Limb (tissue), 2 donors: ENCODE measurements around the gene OSBPL2.

ENCODE experiments used
- DNase-seq, 2 donors: peaks; one replicate each; pipeline ENCODE4 v3.0.0-alpha.2; 2016; ENCODE audit errors: extremely low spot score in 2 of 2

OSBPL2 gene

DNA sequence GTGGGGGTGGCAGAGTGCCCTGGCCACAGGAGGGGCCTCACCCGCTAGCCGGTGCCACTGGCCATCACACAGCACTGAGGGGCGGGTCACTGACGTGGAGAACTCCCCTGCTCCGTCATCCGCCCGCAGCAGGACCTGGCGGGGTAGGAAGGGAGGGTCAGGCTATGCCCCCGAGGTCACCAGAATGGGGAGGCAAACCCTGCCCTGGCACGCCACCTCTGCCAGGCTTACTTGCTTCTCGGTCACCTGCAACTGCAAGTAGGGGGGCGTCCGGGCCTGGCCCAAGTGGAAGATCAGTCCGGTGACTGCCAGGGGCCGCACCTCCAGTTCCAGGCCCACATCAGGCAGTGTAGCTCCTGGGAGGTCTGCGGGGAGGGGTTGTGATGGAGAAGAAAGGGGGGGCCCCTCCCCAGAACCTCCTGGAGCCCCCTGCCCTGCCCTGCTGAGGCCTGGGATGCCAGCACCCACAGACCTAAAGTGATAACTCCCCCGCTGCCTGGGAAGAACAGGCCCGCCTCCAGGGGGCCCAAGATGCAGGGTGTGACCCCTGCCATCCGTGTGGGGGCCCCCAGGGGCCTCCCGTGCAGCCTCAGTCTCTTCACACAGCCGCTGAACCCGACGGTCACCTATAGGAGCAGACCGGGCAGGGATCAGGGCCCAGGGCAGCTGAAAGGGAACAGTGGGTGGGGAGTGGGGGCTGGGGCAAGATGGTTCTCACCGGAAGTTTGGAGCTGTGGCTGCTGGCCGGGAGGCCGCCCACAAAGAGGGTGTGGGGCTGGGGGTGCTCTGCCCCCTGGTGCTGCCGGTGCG is 71.8 kb downstream of the OSBPL2 start:
- no peak for DNase-seq

DNA sequence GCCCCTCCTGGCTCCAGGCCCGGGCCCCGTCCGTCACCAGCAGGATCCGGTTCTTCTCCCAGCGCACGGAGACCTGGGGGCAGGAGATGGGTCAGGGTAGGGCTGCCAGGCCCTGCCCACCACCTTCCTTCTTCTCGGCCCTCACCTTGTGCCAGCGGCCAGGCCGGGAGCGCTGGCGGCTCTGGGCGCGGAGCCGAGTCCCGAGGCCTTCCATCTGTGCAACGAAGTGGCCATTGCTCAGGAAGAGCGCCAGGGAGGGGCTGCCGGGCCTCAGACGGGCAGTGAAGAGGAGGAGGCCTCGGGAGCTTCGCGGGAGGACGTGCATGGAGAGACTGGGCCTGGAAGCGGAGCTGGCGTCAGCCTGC is 72.4 kb downstream of the OSBPL2 start:
- DNase-seq = no peak

DNA sequence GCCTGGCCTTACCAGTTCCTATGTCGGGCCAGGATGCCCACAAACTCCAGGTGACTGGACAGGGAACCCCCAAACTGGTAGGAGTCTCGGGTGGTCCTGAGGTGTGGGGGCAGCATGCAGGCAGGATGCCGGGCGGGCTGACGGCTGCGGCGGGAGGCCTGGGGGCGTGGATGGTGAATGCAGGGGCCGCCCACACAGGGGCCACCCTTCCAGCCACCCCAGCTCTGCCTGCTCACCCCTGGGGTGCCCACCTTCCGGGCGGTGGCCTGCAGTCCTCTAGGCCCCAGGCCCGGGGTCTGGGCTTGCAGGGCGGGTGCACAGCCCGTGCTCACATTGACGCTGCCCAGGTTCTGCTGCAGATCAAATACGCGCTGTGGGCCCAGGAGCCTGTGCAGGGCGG is 72.8 kb downstream of the OSBPL2 start:
- DNase-seq = no peak

DNA sequence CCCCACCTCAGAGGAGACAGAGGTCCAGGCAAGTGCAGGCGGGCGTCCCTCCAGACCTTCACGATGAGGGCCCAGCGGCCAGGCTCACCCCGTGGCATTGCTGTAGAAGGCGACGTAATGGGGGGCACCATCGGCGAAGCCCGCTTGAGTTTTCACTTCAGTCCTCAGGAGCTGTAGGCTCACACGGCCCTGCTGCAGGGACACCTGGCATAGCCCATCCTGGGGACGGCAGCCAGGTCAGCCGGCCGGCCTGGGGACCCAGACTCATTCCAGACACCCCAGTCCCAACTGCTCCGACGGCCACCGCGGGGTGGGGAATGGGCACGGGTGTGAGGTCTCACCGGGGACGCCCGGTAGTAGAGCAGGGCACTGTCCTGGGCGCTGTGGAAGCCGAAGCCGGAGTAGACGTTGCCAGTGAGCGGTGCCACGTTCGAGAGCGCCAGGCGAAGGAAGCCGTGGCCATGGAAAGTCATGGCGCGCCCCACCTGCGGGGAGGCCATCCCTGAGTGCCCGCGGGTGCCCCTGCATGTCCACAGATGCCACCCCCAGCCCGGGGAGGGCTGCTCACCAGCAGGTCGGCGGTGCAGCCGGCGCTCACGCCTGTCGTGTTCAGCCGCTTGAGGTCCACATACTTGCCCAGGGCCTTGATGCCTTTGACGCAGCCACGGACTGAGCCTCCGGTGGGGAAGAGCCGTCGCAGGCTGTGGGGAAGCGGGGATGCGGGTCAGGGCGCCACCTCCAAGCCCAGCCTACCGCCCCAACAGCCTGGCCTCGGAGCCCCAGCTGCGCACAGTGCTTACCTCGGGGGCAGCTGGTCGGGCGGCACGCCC is 73.7 kb downstream of the OSBPL2 start:
- DNase-seq = no peak

DNA sequence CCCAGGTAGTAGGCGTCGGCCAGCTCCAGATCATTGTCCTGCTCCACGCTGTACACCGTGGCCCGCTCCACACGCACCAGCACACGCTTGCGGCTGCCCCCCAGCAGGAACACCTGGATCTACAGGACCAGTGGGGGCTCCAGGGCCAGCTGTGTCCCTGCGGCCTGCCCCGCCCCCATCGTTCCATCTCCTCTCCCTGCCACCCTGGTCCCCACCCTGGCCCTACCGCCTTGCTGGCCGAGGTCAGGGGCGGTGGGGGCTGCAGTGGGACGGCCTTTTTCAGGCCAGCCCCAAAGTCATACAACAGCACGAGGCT is 74.3 kb downstream of the OSBPL2 start:
- DNase-seq = no peak

DNA sequence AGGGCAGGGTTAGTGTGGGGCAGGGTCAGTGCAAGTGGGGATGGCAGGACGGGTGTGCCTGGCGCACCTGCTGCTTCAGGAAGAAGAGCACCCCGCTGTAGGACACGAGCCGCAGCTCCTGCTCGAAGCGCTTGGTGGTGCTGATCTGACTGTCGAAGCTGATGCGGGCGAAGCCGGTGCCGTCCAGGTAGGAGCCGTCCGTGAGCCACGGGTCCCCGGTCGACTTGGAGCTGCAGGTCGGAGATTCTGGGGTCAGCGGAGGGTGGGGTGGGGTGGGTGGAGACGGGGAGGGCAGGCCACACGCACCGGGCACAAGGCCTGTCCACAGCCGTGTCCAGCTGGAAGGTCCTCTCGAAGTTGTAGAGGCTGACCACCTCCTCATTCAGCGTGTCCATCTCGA is 74.7 kb downstream of the OSBPL2 start:
- DNase-seq = no peak

DNA sequence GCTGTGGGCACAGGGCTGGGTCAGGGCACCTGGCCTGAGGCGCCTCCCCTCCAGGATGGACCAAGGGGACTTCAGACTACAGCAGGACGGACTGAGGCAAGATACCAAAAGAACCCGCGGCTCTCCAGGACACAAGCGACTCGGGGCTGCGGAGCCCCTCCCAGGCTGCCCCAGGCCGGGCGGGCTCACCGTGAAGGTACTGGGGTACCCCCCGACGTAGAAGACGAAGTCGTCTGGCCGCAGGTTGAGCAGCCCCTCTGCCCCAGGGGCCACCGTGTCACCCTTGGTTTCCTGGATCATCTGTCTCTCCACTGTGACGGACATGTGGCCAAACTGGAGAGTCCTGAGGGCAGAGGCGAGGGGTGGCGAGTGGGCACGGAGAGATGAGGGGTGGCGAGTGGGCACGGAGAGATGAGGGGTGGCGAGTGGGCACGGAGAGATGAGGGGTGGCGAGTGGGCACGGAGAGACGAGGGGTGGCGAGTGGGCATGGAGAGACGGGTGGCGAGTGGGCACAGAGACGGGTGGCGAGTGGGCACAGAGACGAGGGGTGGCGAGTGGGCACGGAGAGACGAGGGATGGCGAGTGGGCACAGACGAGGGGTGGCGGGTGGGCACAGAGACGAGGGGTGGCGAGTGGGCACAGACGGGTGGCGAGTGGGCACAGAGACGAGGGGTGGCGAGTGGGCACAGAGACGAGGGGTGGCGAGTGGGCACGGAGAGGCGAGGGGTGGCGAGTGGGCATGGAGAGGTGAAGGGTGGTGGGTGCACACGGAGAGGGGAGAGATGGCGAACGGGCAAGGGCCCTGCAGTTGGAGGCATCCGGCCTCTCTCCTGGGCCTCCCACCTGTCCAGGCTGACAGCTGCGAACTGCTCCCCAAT is 75.4 kb downstream of the OSBPL2 start:
- no peak for DNase-seq

DNA sequence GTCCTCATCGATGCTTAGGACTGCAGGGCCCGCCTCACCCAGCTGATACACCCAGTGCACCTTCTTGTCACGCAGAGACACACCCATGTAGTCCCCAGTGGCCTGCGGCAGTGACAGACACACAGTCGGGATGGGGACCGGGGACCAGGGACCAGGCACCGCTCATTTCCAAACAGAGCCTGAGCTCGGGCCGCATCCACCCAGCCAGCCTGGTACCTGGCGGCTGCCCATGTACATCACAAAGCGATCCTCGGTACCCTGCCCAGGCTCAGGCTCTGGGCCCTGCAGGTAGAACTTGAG is 76.0 kb downstream of the OSBPL2 start:
- no peak for DNase-seq

DNA sequence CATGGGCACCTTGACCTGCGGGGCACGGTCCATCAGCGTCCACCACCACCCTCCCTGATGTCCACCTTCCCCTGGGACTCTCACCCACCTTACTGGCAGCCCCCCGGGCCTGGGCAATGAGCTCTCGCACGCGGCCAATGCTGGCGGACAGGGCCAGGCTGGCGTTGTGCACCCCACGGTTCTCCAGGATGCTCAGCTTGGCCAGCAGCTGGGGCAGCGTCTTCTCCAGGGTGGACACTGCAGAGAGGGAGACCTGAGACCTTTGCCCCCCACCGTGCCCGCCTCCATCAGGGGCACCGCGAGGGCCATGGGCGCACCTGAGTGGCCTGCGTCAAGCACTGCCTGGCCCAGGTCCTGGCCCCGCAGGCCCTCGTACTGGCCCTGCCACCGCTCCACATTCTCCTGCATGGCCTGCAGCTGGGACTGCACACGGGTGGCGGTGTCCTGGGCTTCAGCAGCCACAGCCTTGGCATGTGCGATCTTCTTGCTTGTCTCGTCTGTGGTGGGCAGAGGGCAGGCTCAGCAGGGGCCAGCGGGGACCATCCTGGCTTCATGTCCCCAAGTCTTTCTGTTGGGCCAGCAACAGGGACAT is 76.5 kb downstream of the OSBPL2 start:
- no peak for DNase-seq

DNA sequence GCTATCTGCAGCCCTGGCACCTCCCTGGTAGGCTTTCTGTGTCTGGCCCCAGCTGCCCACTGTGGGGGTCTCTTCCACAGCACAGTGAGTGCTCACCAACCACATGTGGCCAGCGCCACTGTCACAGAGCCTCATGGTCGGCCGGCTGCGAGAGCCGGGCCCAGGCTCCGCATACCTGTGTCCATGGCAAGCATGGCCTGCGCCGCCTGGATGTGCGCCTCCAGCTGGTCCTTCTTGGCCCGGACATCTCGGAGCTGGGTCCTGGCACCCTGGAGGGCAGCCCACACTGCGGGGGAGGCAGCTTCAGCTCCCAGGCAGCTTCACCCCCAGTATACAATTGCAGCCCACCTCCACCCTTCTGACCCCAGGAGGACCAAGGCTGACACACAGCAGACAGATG is 77.5 kb downstream of the OSBPL2 start:
- DNase-seq = no peak

DNA sequence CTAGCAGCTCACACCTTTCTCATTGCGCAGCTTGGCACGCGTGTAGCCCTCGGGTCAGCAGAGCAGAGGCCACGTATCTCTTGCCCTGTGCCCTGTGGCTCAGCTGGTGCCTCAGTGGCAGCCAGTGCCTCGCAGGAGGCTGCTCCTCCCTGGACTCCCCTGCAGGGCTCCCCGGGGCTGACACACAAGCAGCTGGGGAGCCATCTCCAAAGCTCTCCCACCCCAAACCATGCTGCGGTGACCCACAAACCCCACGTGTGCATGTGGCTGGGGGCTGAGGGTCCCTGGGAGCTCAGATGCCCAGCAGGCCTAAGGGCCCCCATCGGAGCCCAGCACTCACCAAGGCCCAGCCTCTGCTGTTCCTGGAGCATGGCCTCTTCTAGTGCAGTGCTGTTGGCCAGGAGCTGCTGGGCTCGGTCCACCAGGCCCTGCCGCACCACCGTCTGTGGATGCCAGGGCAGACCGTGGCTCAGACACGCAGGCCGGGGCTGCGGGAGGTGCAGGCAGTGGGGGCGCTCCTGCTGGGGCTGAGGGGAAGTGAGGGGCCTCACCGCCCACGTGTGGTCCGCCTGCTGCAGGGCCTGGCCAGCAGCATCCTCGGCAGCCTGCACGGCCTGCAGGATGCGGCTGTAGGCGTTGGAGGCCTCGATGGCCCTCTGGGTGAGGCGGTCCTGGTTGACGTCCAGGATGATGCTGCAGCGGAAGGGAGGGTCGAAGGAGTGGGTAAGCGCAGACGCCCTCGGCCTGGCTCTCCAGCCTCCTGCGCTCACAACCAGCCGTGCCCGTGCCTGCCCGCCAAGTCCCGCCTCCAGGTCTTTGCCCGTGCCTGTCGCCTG is 78.2 kb downstream of the OSBPL2 start:
- DNase-seq = no peak

DNA sequence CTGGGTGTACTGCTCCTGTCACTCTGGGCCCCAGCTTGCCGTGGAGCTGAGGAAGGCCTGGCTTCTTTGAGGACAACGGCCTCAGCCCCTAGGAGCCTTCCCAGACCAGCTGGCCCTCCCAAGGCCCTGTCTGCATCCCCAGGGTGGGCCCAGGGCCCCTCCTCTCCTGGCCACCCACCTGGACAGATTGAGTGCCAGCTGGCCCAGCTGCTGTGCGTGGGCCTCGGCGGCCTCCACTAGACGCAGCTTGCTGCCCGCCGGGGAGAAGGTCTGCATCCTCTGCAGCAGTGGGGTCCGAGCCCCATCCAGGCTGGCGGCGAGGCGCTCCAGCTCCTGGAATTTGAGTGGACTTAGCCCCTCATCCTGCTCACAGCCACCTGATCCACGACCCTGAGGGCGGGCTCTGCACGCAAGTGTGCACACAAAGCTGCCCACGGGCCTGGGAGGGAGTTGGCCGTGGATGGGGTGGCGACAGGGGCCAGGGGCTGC is 78.9 kb downstream of the OSBPL2 start:
- DNase-seq = no peak

DNA sequence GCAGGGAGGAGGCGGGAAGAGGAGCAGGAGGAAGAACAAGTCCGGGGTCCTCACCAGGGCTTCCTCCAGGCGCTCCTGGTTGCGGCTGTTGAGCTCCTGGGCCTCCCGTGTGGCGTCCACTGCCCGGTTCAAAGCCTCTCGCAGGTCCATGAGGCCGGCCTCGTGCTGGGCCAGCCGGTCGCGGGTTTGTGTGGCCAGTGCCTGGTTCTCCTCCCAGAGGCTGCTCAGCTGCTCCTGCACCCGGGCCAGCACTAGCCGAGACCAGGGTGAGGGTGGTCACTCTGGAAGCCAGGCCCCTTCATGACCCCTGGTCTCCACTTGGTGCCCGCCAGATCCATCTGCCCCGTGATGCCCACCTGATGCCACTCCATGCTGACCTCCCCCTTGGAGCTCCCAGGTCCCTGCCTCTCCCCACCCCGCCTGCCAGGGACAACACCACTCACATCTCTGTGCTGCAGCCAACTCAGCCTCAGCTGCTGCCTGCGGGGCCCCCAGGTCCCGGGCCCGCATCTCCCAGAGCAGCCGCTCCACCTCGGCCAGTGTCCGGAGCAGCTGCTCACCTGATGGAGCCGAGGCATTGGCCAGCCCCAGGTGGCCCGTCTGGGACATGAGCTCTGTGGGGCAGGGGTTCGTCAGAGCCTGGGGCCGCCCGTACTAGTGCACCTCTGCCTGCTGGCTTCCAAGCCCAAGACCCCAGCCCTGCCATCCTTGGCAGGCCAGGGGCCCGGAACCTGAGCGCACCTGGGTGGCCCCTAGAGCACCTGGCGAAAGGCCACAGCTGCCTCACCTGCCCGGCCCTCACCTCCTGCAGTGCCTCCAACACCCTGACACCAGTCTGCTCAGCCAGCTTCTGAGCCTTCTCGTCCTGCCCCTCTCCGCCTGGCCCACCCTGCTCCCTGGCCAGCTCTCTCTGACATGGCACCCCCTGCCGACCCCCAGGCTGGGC is 80.4 kb downstream of the OSBPL2 start:
- no peak for DNase-seq

DNA sequence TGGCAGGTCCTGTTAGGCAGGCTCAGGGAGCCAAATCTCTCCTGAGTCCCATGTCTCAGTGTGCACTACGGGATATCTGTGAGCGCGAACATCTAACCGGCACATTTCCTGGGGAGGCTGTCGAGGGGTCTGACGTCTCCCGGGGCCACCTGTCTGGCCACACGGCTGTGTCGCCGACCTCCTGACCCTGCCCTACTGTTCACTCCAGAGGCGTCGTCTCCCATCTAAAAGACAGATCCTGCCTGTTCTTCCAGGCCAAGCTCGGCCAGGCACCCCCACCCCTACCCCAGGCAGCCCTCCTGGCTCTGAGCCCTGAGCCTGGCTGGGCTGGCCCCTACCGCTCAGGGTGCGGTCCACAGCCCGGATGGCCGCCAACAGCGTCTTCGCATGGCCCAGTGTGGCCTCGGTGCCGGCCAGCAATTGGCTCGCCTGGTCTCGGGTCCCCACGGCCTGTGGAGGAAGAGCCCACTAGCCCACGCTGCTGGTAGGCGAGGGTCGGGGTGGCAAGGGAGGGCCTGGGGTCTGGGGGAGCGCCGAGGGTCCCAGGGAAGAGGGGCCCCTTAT is 81.1 kb downstream of the OSBPL2 start:
- DNase-seq = no peak

DNA sequence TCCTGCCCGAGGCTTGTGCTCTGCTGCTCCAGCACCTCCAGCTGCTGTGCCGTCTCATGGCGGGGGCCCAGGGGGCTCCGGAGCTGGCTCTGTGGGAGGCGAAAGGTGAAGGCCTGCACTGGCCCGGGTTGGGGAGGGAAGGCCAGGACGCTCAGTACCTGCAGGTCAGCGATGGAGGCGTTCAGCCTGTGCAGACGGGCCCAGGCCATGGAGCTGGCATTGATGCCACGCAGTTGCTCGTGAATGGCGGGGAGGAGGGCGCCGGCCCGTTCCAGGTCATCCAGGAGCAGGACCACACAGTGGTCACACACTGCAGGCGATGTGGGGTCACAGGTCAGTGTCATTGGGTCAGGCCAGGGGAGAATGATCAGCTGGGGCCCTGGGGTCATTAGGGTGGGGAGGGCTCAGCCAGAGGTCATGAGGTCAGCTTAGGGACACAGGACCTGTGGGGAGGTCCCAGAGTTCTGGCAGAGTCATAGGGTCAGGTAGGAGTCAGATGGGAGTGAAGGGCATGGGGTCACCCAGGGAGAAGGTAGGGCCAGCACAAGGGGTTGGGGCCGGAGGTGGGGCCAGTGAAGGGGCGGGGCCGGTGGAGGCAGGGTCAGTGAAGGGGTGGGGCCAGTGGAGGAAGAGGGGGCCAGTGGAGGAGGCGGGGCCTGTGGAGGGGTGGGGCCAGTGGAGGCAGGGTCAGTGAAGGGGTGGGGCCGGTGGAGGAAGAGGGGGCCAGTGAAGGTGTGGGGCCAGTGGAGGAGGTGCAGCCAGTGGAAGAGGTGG is 82.4 kb downstream of the OSBPL2 start:
- DNase-seq = no peak

DNA sequence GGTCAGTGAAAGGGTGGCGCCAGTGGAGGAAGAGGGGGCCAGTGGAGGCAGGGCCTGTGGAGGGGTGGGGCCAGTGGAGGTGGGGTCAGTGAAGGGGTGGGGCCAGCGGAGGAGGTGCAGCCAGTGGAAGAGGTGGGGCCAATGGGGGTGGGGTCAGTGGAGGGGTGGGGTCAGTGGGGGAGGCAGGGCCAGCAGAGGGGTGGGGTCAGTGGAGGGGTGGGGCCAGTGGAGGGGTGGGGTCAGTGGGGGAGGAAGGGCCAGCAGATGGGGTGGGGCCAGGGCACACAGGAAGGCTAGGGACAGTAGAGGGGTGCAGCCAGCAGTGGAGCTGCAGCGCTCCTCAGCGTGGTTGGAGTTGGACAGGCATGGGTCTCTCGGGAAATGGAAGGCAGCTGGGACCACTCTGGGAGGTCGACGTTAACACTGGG is 83.2 kb downstream of the OSBPL2 start:
- DNase-seq = no peak

DNA sequence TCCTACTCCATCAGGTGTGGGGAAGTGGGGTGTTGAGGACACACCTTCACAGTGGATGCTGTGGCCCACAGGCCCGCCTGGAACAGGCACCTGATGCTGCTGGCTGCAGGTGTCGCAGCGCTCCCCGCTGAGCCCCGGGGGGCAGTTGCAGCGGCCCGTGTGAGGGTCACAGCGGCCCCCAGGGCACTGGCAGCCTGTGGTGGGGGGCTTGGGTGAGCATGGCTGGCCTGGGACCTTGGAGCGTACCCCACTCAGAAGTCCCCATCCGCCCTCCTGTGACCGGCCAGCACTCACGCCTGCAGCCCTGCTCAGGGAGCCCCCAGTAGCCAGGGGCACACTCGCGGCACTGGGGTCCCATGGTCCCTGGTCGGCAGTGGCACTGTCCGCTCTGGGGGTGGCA is 83.7 kb downstream of the OSBPL2 start:
- DNase-seq = no peak

DNA sequence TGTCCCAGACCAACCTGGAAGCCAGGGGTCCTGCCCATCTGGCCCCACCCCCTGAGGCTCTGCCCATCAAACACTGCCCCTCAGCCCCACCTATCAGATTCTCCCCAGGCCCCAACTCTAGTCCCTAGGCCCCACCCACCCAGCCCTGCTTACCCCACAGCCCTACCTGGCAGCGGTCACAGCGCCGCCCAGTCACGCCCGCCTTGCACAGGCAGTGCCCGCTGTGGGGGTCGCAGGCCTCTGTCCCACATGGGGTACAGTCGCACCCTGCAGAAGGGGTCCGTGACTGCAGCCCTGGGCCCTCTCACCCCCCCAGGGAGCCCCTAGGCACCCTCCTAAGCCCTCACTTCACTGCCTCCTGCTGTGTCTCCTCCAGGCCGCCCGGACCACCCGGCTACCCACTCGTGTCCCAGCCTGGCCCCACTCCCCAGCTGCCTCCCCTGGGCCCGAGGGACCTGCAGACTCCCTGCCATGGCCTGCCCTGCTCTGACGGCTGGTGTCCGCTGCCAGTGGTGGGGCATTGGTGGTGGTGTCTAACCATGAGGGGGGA is 84.2 kb downstream of the OSBPL2 start:
- DNase-seq = no peak
